ENCODE results near the gene ARFIP1.

ARFIP1 gene

GRCh38 chr4:152957437-152958171 lies 177.8 kb downstream of the ARFIP1 start:
- no peak overlapping the region for H3K4me3 ChIP-seq (ENCODE audit: control insufficient read depth, low read depth, low read length)
- no peak for DNase-seq (ENCODE audit: low read depth)
- TF ChIP-seq CTCF (IDR thresholded peaks at IDR 0.05; ENCODE audit: control insufficient read depth, insufficient read depth, low read depth, low read length, missing control alignments) = no peak

- DNase-seq (ENCODE audit: low read depth) = no peak
- no peak for TF ChIP-seq CTCF (IDR thresholded peaks at IDR 0.05; ENCODE audit: control insufficient read depth, insufficient read depth, low read depth, low read length, missing control alignments)
- H3K4me3 ChIP-seq (ENCODE audit: control insufficient read depth, low read depth, low read length) = no peak overlapping the region
Measured at GRCh38 chr4:152959080-152959479, 179.3 kb downstream of the ARFIP1 start.

GRCh38 chr4:152960082-152960481 lies 180.3 kb downstream of the ARFIP1 start:
- TF ChIP-seq CTCF (IDR thresholded peaks at IDR 0.05; ENCODE audit: control insufficient read depth, insufficient read depth, low read depth, low read length, missing control alignments) = no peak
- H3K4me3 ChIP-seq (ENCODE audit: control insufficient read depth, low read depth, low read length) = no peak overlapping the region
- DNase-seq (ENCODE audit: low read depth) = no peak

GRCh38 chr4:152961014-152961772 lies 181.4 kb downstream of the ARFIP1 start:
- no peak for DNase-seq (ENCODE audit: low read depth)
- H3K4me3 ChIP-seq (ENCODE audit: control insufficient read depth, low read depth, low read length) = no peak overlapping the region
- no peak for TF ChIP-seq CTCF (IDR thresholded peaks at IDR 0.05; ENCODE audit: control insufficient read depth, insufficient read depth, low read depth, low read length, missing control alignments)

- no peak overlapping the region for H3K4me3 ChIP-seq (ENCODE audit: control insufficient read depth, low read depth, low read length)
- no peak for TF ChIP-seq CTCF (IDR thresholded peaks at IDR 0.05; ENCODE audit: control insufficient read depth, insufficient read depth, low read depth, low read length, missing control alignments)
- no peak for DNase-seq (ENCODE audit: low read depth)
Measured at GRCh38 chr4:152961773-152962115, 182.0 kb downstream of the ARFIP1 start.

All from AG09309 (cell line).